HG03025 (cell line): ENCODE measurements around the gene PRKCE.
"Not testable (repeated sequence)": the region's sequence is repeated elsewhere in the genome, so short reads cannot be mapped to it uniquely, and the experiment has no call there.

Source experiments
- ATAC-seq: cut with Tn5 transposase; IDR thresholded peaks from one replicate; pipeline ENCODE4 v1.9.1; 2021; ENCODE audit warnings: mild to moderate bottlenecking, moderate library complexity; ENCODE audit not compliant: unreplicated experiment, low FRiP score

PRKCE gene

GRCh38 chr2:45881970-45882581, 230.6 kb downstream of the PRKCE start:
- ATAC-seq = no peak

- no peak for ATAC-seq
Observed at GRCh38 chr2:45882707-45883602, 231.5 kb downstream of the PRKCE start.

- no peak for ATAC-seq
Observed at GRCh38 chr2:45883603-45884000, 232.1 kb downstream of the PRKCE start.

- ATAC-seq = no peak
Observed at GRCh38 chr2:45884126-45884525, 232.7 kb downstream of the PRKCE start.

- no peak for ATAC-seq
Observed at GRCh38 chr2:45885171-45885621, 233.7 kb downstream of the PRKCE start.

GRCh38 chr2:45886171-45886663, 234.7 kb downstream of the PRKCE start:
- no peak for ATAC-seq

GRCh38 chr2:45888167-45888566, 236.7 kb downstream of the PRKCE start:
- no peak for ATAC-seq

- ATAC-seq = no peak
Observed at GRCh38 chr2:45888641-45889040, 237.2 kb downstream of the PRKCE start.

GRCh38 chr2:45889053-45889452, 237.6 kb downstream of the PRKCE start:
- ATAC-seq = peak; percentile 63

GRCh38 chr2:45889620-45890370, 238.3 kb downstream of the PRKCE start:
- ATAC-seq = no peak

GRCh38 chr2:45890371-45890646, 238.8 kb downstream of the PRKCE start:
- not testable (repeated sequence) for ATAC-seq

- ATAC-seq = no peak
Observed at GRCh38 chr2:45890819-45891218, 239.3 kb downstream of the PRKCE start.

- no peak for ATAC-seq
Observed at GRCh38 chr2:45891719-45892424, 240.4 kb downstream of the PRKCE start.

- ATAC-seq = no peak
Observed at GRCh38 chr2:45892425-45892745, 240.9 kb downstream of the PRKCE start.

GRCh38 chr2:45892757-45893156, 241.3 kb downstream of the PRKCE start:
- no peak for ATAC-seq

GRCh38 chr2:45894211-45894610, 242.7 kb downstream of the PRKCE start:
- ATAC-seq = no peak

GRCh38 chr2:45895241-45895861, 243.9 kb downstream of the PRKCE start:
- ATAC-seq = no peak

- ATAC-seq = no peak
Observed at GRCh38 chr2:45896311-45896710, 244.8 kb downstream of the PRKCE start.

GRCh38 chr2:45897842-45898241, 246.4 kb downstream of the PRKCE start:
- no peak for ATAC-seq

- no peak for ATAC-seq
Observed at GRCh38 chr2:45898819-45899218, 247.3 kb downstream of the PRKCE start.
